Gastroesophageal sphincter (tissue), 4 donors: Measurements from ENCODE around the gene NUP43. TPM values are rescaled to one million over a fixed set of nuclear protein-coding genes. Genes with fewer than 3 reads are reported as not detected.

ENCODE experiments used
- ATAC-seq: fragments of 150-250 bp; one replicate; pipeline ENCODE4 v1.9.1; 2016; ENCODE audit warnings: mild to moderate bottlenecking, moderate library complexity
- H3K27ac ChIP-seq, 4 donors: fragments of 200-600 bp; sonication (generic) in 3 of 4; 1 replicate in 3 of 4; 2 replicates in 1 of 4; pipeline ENCODE4 v1.5.1; 2016 to 2019
- H3K27me3 ChIP-seq: fragments of 200-600 bp; sonication (generic); one replicate; pipeline ENCODE4 v1.5.1; 2019
- H3K36me3 ChIP-seq, 2 donors: fragments of 200-600 bp; sonication (generic); one replicate each; pipeline ENCODE4 v1.5.1; 2019; ENCODE audit warnings: control low read depth in 1 of 2
- H3K4me1 ChIP-seq, 3 donors: fragments of 200-600 bp; sonication (generic); 1 replicate in 2 of 3; 2 replicates in 1 of 3; pipeline ENCODE4 v1.5.1; 2016 to 2019; ENCODE audit warnings: control low read depth in 2 of 3
- H3K4me3 ChIP-seq, 2 donors: fragments of 200-600 bp; sonication (generic); one replicate each; pipeline ENCODE4 v1.5.1; 2019; ENCODE audit warnings: mild to moderate bottlenecking in 1 of 2, moderate library complexity in 1 of 2
- H3K9me3 ChIP-seq, 3 donors: fragments of 200-600 bp; sonication (generic); one replicate each; pipeline ENCODE4 v1.5.1; 2017 to 2019; ENCODE audit warnings: control low read depth in 2 of 3
- EP300 ChIP-seq: sonication (generic); formaldehyde crosslinking; IDR thresholded peaks from one replicate; pipeline ENCODE4 v1.6.1; 2017; ENCODE audit warnings: antibody characterized with exemption, mild to moderate bottlenecking
- POLR2A ChIP-seq, 2 donors: fragments of 450-650 bp; IDR thresholded peaks; one replicate each; pipeline ENCODE4 v1.6.1; 2017; ENCODE audit warnings: antibody characterized with exemption in 2 of 2, mild to moderate bottlenecking in 2 of 2, moderate library complexity in 1 of 2
- POLR2AphosphoS5 ChIP-seq: sonication (generic); formaldehyde crosslinking; IDR thresholded peaks from one replicate; pipeline ENCODE4 v1.6.1; 2017; ENCODE audit warnings: antibody characterized with exemption
- WGBS, 2 donors: methylation state at CpG; one replicate each; pipeline ENCODE4 v1.1.5; 2018; ENCODE audit warnings: low coverage in 1 of 2; 5-methylcytosine and 5-hydroxymethylcytosine counted together
- total RNA-seq, 4 donors: library from RNA; depleted of rRNA; stranded (reverse); fragments of >200 nt; gene quantifications; one replicate each; pipeline ENCODE4 v1.1.0, GENCODE V29; 2016
- TF ChIP-seq, protein P1 (sequence below), 4 experiments: fragments of 200-600 bp in 2 of 4; fragments of 450-650 bp in 2 of 4; sonication (generic) in 1 of 4; IDR thresholded peaks; one replicate each; pipeline ENCODE4 v1.5.1; 2017 to 2019; ENCODE audit warnings: antibody characterized with exemption in 4 of 4, mild to moderate bottlenecking in 2 of 4, moderate library complexity in 2 of 4

The NUP43 gene
- total RNA-seq, 4 donors from 2014 or later: 15.0 to 29.4 (median 19.3) TPM

GRCh38 chr6:149766156-149766769 is 19.9 kb upstream of the NUP43 start:
- Histone ChIP-seq H3K4me3 (no peak overlapping the region), H3K27ac (no peak overlapping the region), H3K36me3 (peaks cover 0 to 30% of the 10 kb centered on the region in 2 donors), H3K9me3 (no peaks in the 10 kb centered on the region), H3K4me1 (peaks cover 0 to 5% (median 0%) of the 10 kb centered on the region in 3 donors), H3K27me3 (no peaks in the 10 kb centered on the region)
- WGBS, 2 donors: 55 to 93% methylated on average over 3 of the region's 3 CpGs
- TF ChIP-seq POLR2AphosphoS5: no peak
- TF ChIP-seq POLR2A (IDR thresholded peaks at IDR 0.05): no peak
- TF ChIP-seq, protein P1, sequence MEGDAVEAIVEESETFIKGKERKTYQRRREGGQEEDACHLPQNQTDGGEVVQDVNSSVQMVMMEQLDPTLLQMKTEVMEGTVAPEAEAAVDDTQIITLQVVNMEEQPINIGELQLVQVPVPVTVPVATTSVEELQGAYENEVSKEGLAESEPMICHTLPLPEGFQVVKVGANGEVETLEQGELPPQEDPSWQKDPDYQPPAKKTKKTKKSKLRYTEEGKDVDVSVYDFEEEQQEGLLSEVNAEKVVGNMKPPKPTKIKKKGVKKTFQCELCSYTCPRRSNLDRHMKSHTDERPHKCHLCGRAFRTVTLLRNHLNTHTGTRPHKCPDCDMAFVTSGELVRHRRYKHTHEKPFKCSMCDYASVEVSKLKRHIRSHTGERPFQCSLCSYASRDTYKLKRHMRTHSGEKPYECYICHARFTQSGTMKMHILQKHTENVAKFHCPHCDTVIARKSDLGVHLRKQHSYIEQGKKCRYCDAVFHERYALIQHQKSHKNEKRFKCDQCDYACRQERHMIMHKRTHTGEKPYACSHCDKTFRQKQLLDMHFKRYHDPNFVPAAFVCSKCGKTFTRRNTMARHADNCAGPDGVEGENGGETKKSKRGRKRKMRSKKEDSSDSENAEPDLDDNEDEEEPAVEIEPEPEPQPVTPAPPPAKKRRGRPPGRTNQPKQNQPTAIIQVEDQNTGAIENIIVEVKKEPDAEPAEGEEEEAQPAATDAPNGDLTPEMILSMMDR (IDR thresholded peaks at IDR 0.05): no peak
- TF ChIP-seq EP300: no peak
- no peak for ATAC-seq

DNA sequence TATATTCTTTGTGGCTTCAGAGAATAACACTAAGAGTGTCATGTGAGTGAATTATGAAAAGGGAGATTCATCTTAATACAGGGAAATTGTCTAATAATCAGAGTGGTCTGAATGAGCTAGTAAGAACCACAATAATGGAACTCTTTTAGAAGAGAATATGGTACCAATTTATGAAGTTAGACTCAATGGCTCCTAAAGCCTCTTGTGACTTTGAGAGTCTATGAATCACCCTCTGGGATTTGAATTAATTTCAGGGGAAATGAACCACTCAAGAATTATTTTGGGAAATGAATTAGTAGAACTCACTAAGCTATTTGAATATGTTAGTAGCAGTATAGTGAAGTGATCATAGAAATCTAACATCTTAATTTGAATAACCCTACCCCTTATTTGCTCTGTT is 17.5 kb upstream of the NUP43 start:
- H3K9me3 ChIP-seq: no peaks in the 10 kb centered on the region
- H3K4me1 ChIP-seq: peaks cover 0 to 5% (median 0%) of the 10 kb centered on the region in 3 donors
- no peak overlapping the region for H3K27ac ChIP-seq
- no peak for ATAC-seq
- no peak overlapping the region for H3K4me3 ChIP-seq
- H3K36me3 ChIP-seq: peaks cover 0 to 37% of the 10 kb centered on the region in 2 donors
- TF ChIP-seq POLR2A (IDR thresholded peaks at IDR 0.05): no peak
- no peak for TF ChIP-seq POLR2AphosphoS5
- no peak for TF ChIP-seq EP300
- TF ChIP-seq, protein P1 (IDR thresholded peaks at IDR 0.05): no peak
- no peaks in the 10 kb centered on the region for H3K27me3 ChIP-seq

GRCh38 chr6:149761438-149761837 is 15.1 kb upstream of the NUP43 start:
- Histone ChIP-seq H3K4me3 (no peak overlapping the region), H3K36me3 (peaks cover 0 to 21% of the 10 kb centered on the region in 2 donors), H3K27ac (no peak overlapping the region), H3K27me3 (no peaks in the 10 kb centered on the region), H3K4me1 (peaks cover 0 to 13% (median 0%) of the 10 kb centered on the region in 3 donors), H3K9me3 (no peaks in the 10 kb centered on the region)
- no peak for ATAC-seq
- TF ChIP-seq POLR2A (IDR thresholded peaks at IDR 0.05): no peak
- TF ChIP-seq, protein P1 (IDR thresholded peaks at IDR 0.05): no peak
- TF ChIP-seq EP300: no peak
- no peak for TF ChIP-seq POLR2AphosphoS5
- WGBS, 2 donors: 88% methylated on average over 1 of the region's 1 CpG; no CpG with 5 or more reads in 1 of the 2 donors

DNA sequence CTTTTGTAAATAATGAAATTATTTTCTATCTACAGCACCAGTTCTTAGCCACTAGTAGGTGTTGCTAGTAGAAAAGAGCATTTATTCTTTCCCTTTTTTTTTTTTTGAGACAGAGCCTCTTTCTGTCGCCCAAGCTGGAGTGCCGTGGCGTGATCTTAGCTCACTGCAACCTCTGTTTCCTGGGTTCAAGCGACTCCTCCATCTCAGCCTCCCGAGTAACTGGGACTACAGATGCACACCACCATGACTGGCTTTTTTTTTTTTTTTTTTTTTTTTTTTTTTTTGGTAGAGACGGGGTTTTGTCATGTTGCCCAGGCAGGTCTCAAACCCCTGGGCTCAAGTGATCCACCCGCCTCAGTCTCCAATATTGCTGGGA is 9.9 kb upstream of the NUP43 start:
- Histone ChIP-seq H3K27me3 (no peaks in the 10 kb centered on the region), H3K27ac (no peak overlapping the region), H3K36me3 (peaks cover 0 to 12% of the 10 kb centered on the region in 2 donors), H3K4me3 (no peak overlapping the region), H3K4me1 (peaks cover 0 to 46% (median 4%) of the 10 kb centered on the region in 3 donors), H3K9me3 (no peaks in the 10 kb centered on the region)
- ATAC-seq: no peak
- TF ChIP-seq, protein P1 (IDR thresholded peaks at IDR 0.05): no peak
- TF ChIP-seq POLR2A (IDR thresholded peaks at IDR 0.05) (no peak), EP300 (no peak), POLR2AphosphoS5 (no peak)
- WGBS, 2 donors: 70% methylated on average over 7 of the region's 7 CpGs; no CpG with 5 or more reads in 1 of the 2 donors
